T follicular helper cell (primary cell): ENCODE data around the gene RASGRP3.

Experiments used
- DNase-seq: peaks from one replicate; pipeline ENCODE4 v3.0.0-alpha.2; 2020; ENCODE audit warnings: low read depth

The RASGRP3 gene

GRCh38 chr2:33491441-33492084 lies 15.1 kb downstream of the RASGRP3 start:
- no peak for DNase-seq

- DNase-seq, result no peak
Measured at GRCh38 chr2:33492399-33493134, 16.1 kb downstream of the RASGRP3 start.

GRCh38 chr2:33494155-33494779 lies 17.8 kb downstream of the RASGRP3 start:
- no peak for DNase-seq

GRCh38 chr2:33494877-33495641 lies 18.6 kb downstream of the RASGRP3 start:
- no peak for DNase-seq

- DNase-seq, result no peak
Measured at GRCh38 chr2:33495683-33496082, 19.2 kb downstream of the RASGRP3 start.

- DNase-seq, result no peak
Measured at GRCh38 chr2:33496150-33496549, 19.7 kb downstream of the RASGRP3 start.

- no peak for DNase-seq
Measured at GRCh38 chr2:33496726-33497125, 20.3 kb downstream of the RASGRP3 start.

GRCh38 chr2:33497221-33497650 lies 20.8 kb downstream of the RASGRP3 start:
- no peak for DNase-seq

GRCh38 chr2:33498291-33498956 lies 22.0 kb downstream of the RASGRP3 start:
- DNase-seq, result no peak

- DNase-seq, result no peak
Measured at GRCh38 chr2:33500177-33500576, 23.7 kb downstream of the RASGRP3 start.

- no peak for DNase-seq
Measured at GRCh38 chr2:33502025-33502424, 25.6 kb downstream of the RASGRP3 start.

GRCh38 chr2:33503002-33503401 lies 26.6 kb downstream of the RASGRP3 start:
- DNase-seq, result no peak

- DNase-seq, result no peak
Measured at GRCh38 chr2:33505966-33506365, 29.5 kb downstream of the RASGRP3 start.

- DNase-seq, result no peak
Measured at GRCh38 chr2:33509908-33510585, 33.6 kb downstream of the RASGRP3 start.

GRCh38 chr2:33510586-33510968 lies 34.1 kb downstream of the RASGRP3 start:
- no peak for DNase-seq

GRCh38 chr2:33511141-33511540 lies 34.7 kb downstream of the RASGRP3 start:
- no peak for DNase-seq

- no peak for DNase-seq
Measured at GRCh38 chr2:33512112-33512511, 35.7 kb downstream of the RASGRP3 start.

- DNase-seq, result no peak
Measured at GRCh38 chr2:33513480-33513879, 37.0 kb downstream of the RASGRP3 start.

GRCh38 chr2:33516456-33516995 lies 40.1 kb downstream of the RASGRP3 start:
- no peak for DNase-seq

- DNase-seq, result no peak
Measured at GRCh38 chr2:33518200-33518599, 41.8 kb downstream of the RASGRP3 start.

- DNase-seq, result no peak
Measured at GRCh38 chr2:33518929-33519328, 42.5 kb downstream of the RASGRP3 start.
